Caki2 (cell line): Measurements from ENCODE around the gene ARF6. TPM values are rescaled to one million over a fixed set of nuclear protein-coding genes. Genes with fewer than 3 reads are reported as not detected.

ENCODE experiments used
- DNase-seq: peaks from one replicate; pipeline ENCODE4 v3.0.0-alpha.2; 2015; ENCODE audit warnings: low read depth
- in situ Hi-C: cut with HindIII; loops from 2 replicates; pipeline ENCODE4 v1.10.0; 2016; ENCODE audit warnings: low sequenced_read_pairs, low pct_unique_long_range_greater_than_20kb, mixed read lengths
- total RNA-seq: library from RNA; depleted of rRNA; stranded (reverse); fragments of >200 nt; shearing (Covaris generic); gene quantifications from 2 replicates; pipeline ENCODE4 v1.2.3, GENCODE V29; 2014; ENCODE audit warnings: low replicate concordance; rRNA removed

The ARF6 gene
- total RNA-seq = 51.7 and 52.6 TPM in 2 replicates

DNA sequence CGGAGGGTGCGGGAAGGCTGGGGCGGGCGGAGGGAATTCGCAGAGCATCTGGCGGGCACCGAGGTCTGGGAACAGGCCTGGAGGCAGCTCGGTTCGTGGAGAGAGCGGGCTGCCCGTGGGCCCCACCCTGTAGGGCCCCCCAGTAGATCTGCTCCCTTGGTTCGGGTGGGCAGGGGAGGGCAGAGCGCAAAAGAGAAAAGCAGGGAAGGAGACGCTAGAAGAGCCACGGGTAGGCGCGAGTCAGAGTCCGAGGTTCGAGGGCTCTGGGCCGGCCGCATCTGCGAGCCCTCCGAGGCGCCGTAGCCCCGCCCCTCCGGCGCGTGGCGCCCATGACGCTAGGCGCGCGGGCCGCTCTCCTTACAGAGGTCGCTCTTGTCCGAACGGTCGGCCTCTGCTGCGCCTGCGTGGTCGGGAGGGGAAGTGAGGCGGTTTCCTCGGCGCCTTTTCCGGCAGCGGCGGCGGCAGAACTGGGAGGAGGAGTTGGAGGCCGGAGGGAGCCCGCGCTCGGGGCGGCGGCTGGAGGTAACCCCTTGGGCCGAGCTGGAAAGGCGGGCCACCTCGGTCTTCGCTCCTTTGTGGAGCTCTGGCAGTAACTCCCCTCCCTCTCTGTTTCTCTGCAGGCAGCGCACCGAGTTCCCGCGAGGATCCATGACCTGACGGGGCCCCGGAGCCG, at the start of gene ARF6:
TSS of gene ARF6 (plus strand) at position 447 of the 673 bp plus-strand sequence. CDS start 655 bp downstream, outside the sequence.
- peak; percentile 96 for DNase-seq
- in situ Hi-C loops = no loop called here

DNA sequence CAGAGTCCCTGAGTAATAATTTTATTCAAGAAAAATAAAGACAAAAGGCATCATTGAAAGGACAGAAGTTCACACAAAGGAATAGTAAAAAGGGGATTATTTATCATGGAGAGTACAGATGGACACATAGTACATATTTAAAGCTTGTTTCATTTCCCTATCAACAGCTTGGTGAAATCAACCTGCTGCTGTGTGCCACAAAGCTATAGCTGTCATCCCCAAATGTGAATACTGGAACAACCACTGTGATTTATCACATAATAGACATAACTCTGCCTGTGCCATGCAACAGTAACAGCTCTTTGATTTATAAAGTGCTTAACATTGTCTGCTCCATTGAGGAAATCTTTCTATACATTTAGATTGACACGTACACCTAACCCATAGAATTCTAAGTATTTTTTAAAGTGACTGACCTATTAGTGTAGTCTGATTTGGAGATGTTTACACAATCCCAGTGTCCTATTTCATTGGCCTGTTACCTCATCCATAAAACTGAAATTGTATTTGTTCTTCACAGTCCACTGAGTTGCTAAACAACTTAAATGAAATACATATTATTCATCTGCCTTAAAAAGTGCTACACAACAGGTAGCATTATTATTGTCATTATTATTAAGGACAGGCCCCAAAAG, 43.6 kb upstream of the ARF6 start:
- no peak for DNase-seq
- in situ Hi-C loops = no loop called here

DNA sequence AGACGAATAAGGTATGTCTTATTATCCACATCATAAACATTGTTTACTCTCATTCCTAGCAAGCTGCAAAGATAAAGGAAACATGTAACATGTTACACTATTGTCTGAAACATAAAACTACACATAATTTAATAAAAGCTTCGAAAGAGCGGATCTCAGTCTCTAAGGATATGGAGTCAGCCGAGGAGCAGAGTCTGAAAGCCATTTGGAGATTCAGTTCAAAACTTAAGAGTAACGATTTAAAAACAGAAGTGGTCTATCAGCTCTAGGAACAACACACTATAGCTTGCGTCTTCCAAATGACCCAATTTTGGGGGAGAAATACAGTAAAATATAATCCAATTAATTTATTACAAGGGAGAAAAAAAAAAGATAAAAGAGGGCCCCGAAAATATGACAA, 41.1 kb upstream of the ARF6 start:
- in situ Hi-C loops = loop anchor here (25.0 kb wide), 1 partner anchor 285 kb away; no protein-coding TSS in a partner anchor
- DNase-seq = no peak

DNA sequence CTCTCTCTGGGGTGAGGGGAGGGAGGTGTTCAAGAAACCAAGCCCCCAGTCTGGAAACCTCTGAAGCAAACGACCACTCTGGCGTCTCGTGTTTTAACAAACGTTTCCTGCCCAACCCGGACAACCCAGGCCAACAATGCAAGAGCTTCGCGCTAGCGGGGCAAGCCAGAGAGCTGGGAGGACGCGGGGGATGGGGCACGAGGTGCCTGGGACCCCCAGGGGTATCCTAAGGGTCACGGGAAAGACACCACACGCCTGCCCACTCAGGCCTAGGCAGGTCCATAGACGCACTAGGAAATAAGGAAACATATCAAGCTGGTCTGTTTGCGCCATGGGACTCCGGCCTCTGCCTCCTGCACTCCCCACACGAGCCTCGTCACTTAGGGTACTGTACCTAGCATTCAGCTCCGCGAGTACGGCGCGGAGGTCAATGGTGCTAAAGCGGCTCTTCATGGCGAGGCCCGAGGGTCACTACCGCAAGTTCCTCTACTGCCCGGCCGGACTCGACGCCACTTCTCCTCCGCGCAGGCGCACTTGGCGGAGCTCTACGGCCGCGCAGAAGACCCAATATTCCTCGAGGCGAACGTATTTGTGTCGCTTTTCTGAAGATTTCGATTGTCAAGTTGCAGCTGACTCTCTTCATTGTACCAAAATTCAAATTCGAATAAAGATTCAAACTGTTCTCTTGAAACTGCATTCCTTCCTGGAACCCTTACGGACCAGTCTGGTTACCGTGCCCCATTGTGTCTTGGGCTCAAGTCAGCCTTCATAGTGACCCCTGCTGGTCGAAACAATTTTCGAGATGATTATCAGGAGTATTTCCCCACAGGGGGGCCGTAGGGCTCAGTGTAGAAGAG, 40.4 kb upstream of the ARF6 start, which contains the start of gene NEMF:
TSS of gene NEMF (minus strand) at position 488 of the 857 bp plus-strand sequence. CDS start at position 453, 35 bp downstream.
- peak; percentile 90 for DNase-seq
- in situ Hi-C loops = loop anchor here (25.0 kb wide), 1 partner anchor 285 kb away; no protein-coding TSS in a partner anchor

DNA sequence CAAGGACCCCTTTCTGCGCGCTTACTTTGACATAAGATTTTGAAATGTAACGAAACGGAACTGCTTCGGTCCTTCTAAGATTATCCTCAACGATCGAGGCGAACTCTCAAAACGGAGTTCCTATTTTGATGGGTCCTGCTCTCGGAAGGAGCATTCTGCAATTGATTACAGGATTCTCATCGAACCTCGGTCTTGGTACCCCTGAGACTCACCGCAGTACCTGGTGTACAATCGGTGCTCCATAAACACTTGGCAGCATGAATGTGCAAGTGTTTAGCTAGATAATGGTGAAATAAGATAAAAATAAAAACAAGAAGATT, 39.8 kb upstream of the ARF6 start:
- in situ Hi-C loops = loop anchor here (25.0 kb wide), 1 partner anchor 284 kb away; no protein-coding TSS in a partner anchor
- DNase-seq = no peak

DNA sequence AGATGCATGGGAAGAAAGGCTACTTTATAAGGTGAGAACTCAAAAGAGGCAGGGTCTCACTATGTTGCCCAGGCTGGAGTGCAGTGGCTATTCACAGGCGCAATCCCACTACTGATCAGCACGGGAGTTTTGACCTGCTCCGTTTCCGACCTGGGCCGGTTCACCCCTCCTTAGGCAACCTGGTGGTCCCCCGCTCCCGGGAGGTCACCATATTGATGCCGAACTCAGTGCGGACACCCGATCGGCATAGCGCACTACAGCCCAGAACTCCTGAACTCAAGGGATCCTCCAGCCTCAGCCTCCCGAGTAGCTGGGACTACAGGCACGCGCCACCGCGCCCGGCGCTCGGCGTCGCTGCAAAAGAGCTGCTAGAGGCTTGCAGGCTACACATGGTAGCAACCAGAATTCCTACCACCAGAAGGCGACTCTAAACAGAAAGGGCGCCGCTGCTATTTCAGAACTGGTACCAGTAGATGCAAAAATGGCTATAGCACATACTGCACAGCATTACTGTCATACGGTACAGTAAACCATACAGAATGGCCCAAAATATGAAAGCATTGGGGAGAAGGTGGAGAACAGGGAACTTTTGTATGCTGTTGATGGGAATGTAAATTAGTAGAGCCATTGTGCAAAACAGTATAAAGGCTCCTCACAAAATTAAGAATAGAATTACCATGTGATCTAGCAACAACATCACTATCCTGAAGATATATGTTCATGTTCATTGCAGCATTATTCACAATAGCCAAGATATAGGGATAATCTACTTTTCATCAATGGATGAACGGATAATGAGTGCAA, 39.1 kb upstream of the ARF6 start:
- peak; percentile 70 for DNase-seq
- in situ Hi-C loops = loop anchor here (25.0 kb wide), 1 partner anchor 284 kb away; no protein-coding TSS in a partner anchor

DNA sequence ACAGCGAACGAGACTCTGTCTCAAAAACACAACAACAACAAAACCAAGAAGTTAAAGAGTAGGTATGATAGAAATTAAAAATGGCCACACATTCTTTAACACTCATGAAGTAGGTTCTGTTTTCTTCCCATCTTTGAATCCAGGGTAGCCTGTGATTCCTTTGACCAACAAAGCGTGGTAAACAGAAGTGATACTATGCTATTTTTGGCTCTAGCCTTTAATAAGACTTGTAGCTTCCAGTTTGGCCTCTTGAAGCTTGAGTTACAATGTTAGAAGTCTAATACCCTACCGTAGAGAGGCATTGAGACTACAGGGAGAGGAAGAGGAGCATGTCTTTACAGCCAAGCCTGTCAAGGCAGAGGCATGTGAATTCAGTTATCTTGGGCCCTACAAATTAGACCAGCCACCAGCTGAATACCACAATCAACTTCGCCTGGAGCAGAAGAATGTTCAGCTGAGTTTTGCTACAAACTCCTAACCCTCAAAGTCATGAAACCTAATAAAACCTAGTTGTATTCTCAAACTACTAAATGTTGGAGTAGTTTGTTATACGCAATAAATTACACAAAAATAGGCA, 35.4 kb upstream of the ARF6 start:
- in situ Hi-C loops = loop anchor here (25.0 kb wide), 1 partner anchor 280 kb away; no protein-coding TSS in a partner anchor
- DNase-seq = no peak

DNA sequence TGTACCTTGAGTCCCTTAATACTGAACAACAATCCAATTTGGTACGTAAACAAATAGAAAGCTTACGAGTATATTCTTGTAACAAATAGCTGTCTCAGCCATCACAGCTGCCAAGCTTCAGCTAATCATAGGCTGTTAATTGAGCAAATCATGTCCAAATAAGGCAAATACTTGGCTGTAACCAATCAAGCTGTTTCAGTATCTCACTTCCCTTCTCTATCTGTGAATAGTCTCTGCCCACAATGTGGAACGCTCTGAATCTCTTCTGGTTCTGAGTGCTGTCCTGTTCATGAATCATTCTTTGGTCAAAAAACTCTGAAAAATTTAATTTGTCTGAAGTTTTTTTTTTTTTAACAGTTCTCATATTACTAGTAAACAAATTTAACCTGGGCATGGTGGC, 34.5 kb upstream of the ARF6 start:
- in situ Hi-C loops = loop anchor here (25.0 kb wide), 1 partner anchor 279 kb away; no protein-coding TSS in a partner anchor
- no peak for DNase-seq

DNA sequence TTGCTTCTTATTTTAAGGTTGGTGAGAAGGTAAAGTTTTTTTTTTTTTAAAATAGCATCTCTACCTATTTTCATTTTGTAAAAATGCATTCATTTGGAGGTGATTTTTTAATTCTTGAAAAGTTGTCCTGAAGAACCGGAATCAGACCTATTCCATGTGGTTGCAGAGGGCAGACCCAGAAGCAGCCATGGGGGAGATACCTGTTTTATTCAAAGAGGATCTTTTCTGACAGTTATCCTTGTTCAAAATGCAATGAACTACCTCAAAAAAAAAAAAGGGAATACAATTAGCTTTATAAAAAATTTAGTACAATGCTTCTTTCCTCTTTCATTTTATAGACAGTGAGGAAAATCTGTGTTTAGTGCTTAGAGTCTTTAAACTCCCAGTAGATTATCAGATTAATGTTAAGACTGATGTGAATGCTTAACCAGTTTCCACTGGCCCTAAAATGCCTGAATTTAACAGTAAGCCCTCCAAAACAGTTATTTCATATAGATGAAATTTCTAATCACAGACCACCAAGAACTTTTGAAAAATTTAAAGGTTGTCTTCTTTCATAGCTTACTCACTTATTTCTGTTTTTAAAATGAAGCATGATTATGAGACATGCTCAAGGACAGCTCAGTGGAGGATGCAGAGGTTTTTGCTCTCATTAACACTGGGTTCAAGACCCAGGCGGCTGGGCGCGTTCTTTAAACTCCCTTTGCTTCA, 31.7 kb upstream of the ARF6 start:
- DNase-seq = no peak
- in situ Hi-C loops = loop anchor here (25.0 kb wide), 1 partner anchor 276 kb away; no protein-coding TSS in a partner anchor

DNA sequence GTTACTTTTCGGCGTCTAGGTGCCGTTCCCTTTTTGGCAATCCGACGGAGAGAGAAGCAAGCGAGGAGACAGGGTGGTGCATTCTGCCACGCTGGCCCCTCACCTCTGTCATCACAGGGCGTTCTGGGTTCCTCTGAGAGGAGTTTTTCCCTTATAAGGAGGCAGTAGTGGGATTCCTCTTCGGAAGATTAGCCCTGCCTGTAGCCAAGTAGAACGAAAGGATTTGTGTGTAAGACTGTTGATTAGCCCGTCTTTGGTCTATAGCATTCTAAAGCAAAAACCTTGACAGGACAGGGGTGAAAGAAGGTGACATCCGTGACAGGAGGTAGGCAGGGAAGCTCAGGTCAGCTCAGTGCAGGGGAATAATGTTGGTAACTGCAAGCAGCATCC, 31.2 kb upstream of the ARF6 start:
- DNase-seq = peak; percentile 81
- in situ Hi-C loops = loop anchor here (25.0 kb wide), 1 partner anchor 276 kb away; no protein-coding TSS in a partner anchor

DNA sequence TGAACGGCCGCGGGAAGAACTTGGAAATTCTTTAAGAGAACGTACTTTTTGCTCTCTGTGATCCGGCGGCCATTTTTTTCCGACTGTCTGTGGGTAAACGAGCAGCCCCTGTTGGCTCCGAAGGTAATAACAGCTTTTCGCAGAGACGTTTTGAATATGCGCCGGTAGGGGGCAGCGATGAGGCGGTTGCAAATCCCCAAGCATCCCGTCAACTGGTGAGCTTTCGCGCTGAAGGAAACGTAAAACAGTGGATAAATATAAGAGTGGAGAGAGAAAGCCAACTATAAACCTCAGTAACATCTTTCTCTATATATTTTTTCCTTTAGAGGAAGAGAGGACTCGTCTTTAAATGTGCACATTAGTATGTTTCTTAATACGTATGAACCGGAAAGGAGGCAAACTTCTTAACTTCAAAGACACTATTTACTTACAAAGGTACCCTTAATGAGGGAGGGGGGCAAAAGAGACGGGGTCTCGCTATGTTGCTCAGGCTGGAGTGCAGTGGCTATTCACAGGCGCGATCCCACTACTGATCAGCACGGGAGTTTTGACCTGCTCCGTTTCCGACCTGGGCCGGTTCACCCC, 30.7 kb upstream of the ARF6 start:
- DNase-seq = peak; percentile 89
- in situ Hi-C loops = loop anchor here (25.0 kb wide), 1 partner anchor 275 kb away; no protein-coding TSS in a partner anchor

DNA sequence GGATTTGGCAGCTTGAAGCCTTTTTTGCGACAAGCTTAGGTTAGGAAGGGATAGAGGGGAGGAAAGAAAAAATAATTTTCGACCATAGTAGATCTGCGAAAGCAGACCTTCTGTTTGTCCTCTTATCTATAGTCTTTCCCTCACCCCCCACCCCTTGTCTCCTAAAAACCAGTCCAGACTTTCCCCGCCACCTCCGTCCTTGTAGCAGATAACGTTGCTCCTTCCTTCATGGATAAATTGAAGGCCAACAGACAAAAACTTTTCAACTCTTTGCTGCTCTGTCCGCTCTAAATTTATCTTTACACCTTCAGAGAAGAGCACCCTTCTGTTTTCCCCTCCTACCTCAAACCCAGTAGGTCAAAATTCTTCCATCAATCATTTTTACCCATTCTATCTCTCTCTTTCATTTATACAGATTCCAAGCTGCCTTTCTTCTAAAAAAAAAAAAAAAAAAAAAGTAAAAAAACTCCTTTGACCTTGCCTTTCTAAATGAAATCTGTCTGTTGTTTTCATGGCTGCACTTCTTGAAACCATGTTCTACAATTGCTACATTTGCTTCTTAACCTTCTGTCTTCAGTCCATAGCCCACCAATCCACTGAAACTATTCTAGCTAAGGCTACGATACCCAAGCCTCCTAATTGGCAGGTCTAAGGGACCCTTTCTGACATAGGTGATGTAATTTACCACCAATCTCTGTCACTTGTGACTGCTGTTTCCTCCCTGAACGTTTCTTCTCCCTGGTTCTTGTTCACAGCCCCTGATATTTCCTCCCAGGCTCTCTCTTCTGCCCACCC, 29.2 kb upstream of the ARF6 start:
- in situ Hi-C loops = loop anchor here (25.0 kb wide), 1 partner anchor 274 kb away; no protein-coding TSS in a partner anchor
- DNase-seq = peak; percentile 26

DNA sequence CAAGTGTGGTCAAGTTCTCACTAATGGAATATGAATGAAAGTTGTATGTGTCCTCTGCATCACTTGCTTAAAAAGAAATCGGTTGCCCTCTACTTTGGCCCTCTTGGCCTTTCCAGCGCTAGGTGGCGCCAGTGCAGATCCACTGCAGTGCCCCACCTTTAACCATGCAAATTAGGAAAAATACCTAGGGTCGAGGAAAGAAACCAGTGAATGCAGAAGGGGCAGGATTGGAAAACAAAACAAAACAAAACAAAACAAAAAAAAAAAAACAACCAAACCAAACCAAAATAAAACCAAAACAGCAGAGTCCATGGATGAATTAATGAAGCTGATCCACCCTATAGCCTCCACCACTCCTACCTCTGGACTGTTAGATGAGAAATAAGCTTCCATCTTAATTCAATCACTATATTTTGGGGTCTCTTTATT, 27.4 kb upstream of the ARF6 start:
- in situ Hi-C loops = loop anchor here (25.0 kb wide), 1 partner anchor 272 kb away; no protein-coding TSS in a partner anchor
- peak; percentile 66 for DNase-seq

DNA sequence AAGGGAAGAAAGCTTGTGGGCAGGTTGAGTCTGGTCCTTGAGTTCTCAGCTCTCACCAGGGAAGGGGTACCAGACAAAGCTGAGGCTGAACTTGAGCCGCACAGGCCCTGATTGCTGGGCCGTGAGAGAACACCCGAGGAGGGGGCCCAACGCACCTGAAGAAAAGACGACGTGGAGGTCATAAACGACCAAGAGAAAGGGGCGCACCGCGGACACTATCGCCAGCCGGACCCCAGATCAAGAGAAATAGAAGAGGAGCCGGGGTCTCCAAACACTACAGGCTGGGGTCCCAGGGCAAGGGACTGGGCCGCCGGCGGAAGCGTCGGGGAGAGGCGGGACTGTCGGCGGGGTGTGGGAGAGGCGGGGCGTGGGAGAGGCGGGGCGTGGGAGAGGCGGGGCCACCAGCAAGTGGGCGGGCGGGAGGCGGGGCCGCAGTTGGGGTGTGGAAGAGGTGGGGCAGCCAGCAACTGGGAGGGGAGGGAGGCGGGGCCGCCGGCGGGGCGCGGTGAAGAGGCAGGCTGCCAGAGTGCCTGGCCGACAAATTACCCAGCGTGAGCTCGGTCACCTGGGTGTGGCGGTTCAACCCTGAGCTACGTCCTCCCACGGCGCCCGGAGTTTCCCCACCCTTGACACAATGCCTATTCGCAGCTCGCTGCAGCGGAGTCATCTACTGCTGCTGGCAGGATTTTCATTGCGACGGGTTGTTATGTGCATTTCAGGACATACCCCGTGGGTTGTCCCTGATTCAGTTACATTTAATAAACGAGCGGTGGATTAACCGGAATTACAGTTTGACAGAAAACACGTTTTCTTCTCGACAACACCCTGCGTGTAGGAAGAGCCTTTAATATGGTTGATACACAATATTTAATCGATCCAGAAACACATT, 24.8 kb upstream of the ARF6 start:
- peak; percentile 93 for DNase-seq
- in situ Hi-C loops = loop anchor here (25.0 kb wide), 1 partner anchor 269 kb away; no protein-coding TSS in a partner anchor
